GM12865 (cell line): ENCODE results near the gene CMC4.

ENCODE experiments used
- DNase-seq: peaks from one replicate; pipeline ENCODE4 v3.0.0; 2010; ENCODE audit warnings: low read depth
- H3K4me3 ChIP-seq: 2 replicates; pipeline ENCODE4 v1.5.1; 2011; ENCODE audit warnings: mild to moderate bottlenecking, low read depth, low read length, control low read depth
- TF ChIP-seq, protein P1 (sequence below): IDR thresholded peaks from 2 replicates; pipeline ENCODE4 v1.5.1; 2011; ENCODE audit warnings: low read length, control low read depth, low read depth, inconsistent platforms; ENCODE audit not compliant: insufficient read depth; ENCODE audit errors: missing control alignments

Gene CMC4, protein sequence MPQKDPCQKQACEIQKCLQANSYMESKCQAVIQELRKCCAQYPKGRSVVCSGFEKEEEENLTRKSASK

DNA sequence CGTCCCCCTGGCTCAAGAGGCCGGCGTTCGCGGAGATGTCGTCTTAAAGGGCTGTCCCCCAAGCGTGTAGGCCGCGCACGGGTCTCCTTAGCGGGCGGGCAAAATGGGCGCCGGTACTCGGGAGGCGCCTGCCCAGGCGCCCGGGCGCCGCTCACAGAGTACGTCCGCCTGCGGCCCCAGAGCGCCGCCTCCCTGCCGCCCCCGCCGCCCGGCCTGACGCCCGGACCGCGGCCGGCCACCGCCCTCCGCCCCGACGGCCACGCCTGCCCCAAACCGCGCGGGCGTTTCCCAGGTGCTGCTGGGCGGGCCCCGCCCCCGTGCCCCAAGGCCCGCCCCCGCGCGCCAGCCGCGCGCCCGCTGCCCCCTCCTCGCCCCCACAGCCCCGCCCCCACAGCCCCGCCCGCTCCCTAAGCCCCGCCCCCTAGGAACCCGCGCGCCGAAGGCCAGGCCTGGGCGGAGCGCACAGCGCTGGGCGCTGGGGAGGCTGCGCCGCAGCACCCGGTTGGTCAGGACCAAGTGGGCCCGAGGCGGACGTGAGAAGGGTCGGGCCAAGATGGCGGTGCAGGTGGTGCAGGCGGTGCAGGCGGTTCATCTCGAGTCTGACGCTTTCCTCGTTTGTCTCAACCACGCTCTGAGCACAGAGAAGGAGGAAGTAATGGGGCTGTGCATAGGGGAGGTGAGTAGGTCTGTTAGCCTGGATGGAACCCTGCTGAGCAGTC lies at the start of gene CMC4, which contains the start of the genes BRCC3 and MTCP1:
TSS of gene CMC4 (minus strand) at position 162 of the 719 bp plus-strand sequence. CDS start 7,113 bp downstream, outside the sequence.
TSS of gene BRCC3 (plus strand) at position 534 of the 719 bp plus-strand sequence. CDS start at position 554, 20 bp downstream.
TSS of gene MTCP1 (minus strand) at position 162 of the 719 bp plus-strand sequence. CDS start 5,126 bp downstream, outside the sequence.
- TF ChIP-seq, protein P1, sequence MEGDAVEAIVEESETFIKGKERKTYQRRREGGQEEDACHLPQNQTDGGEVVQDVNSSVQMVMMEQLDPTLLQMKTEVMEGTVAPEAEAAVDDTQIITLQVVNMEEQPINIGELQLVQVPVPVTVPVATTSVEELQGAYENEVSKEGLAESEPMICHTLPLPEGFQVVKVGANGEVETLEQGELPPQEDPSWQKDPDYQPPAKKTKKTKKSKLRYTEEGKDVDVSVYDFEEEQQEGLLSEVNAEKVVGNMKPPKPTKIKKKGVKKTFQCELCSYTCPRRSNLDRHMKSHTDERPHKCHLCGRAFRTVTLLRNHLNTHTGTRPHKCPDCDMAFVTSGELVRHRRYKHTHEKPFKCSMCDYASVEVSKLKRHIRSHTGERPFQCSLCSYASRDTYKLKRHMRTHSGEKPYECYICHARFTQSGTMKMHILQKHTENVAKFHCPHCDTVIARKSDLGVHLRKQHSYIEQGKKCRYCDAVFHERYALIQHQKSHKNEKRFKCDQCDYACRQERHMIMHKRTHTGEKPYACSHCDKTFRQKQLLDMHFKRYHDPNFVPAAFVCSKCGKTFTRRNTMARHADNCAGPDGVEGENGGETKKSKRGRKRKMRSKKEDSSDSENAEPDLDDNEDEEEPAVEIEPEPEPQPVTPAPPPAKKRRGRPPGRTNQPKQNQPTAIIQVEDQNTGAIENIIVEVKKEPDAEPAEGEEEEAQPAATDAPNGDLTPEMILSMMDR: no peak
- H3K4me3 ChIP-seq: peak within 1 kb of the TSS; percentile 86
- DNase-seq: peak; percentile 92

DNA sequence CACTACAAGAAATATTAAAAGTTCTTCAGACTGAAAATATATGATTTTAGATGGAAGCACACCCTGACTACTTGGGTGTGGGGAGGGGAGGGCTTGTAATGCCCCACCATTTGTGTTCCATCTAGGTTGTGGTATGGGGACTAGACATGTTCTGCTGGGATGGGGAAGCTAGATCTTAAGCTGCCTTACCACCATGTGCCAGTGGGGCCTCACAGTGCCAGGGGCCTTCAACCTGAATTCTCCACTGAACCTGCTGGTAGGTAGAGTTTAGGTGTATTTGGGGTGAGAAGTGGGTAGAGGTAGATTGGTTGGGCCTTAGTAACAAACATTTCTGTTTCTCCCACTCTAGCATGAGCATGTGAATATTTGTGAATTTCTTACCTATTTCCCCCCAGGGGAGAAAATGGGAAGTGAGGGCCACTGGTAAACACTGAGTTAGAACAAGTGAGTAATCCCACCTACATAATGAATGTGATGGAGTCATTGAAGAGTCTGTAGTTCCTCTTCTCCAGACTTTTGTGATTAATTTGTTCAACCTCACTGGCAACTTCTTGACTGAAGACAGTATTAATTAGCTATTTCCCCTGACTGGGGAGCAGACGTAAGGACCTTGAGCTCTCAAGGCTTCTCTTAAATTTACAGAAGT lies 44.4 kb upstream of the CMC4 start:
- TF ChIP-seq, protein P1: no peak
- H3K4me3 ChIP-seq: no peak overlapping the region
- no peak for DNase-seq

DNA sequence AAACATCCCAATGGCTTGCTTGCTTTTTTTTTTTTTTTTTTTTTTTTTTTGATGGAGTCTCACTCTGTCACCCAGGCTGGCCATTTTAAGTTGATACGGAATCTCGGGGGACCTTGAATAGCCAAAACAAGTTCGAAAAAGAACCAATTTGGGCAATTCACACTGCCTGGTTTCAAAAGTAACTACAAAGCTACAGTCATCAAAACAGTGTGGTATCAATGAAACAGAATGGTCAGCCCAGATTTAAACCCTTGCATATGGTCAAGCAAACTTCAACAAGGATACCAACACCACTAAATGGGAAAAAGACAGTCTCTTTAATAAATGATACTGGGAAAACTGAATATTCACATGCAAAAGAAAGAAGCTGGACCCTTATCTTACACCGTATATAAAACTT lies 42.2 kb upstream of the CMC4 start:
- H3K4me3 ChIP-seq: no peak overlapping the region
- DNase-seq: no peak
- TF ChIP-seq, protein P1: no peak

DNA sequence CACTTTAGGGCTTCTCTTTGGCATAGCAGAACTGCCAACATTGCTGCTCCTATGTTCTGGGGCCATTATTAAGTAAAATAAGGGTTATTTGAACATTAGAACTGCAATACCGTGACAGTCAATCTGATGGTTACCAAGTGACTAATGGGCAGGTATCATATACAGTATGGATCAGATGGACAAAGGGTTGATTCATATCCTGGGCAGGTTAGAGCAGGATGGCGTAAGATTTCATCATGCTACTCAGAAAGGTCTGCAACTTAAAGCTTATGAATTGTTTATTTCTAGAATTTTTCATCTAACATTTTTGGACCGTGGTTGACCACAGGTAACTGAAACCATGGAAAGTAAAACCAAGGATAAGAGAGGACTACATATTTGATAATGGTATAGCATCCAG lies 41.2 kb upstream of the CMC4 start:
- DNase-seq: no peak
- H3K4me3 ChIP-seq: no peak overlapping the region
- TF ChIP-seq, protein P1: no peak

DNA sequence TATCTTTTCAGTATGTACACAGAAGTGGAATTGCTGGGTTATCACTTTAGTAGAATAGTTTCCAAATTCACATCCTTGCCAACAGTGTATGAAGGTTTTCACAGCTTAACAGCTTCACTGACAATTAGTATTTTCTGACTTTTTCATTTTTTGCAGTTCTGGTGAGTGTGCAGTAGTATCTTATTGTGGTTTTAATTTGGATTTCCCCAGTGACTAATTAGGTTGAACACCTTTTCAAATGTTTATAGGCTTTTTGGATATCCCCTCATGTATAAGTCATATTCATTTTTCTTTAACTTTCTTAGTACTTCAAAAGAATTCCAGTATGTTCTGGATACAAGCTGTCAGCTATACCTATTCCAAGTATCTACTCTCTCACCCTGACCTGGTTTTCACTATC lies 37.5 kb upstream of the CMC4 start:
- TF ChIP-seq, protein P1: no peak
- H3K4me3 ChIP-seq: no peak overlapping the region
- DNase-seq: no peak

DNA sequence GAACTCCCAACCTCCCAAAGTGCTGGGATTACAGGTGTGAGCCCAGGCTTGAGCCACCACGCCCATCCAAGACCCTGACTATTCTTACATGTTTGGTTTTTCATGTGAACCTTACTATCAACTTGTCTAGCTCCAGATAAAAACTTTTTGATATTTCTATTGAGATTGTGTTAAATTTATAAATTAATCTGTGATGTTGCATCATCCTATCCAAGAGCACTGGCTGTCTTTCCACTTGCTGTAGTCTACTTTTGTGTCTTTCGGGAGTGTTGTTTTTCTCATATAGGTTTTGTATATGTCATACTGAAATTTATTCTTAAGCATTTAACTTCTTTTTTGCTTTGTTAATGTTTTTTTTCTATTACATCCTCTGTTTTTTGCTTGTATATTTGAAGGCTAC lies 35.0 kb upstream of the CMC4 start:
- DNase-seq: no peak
- no peak overlapping the region for H3K4me3 ChIP-seq
- TF ChIP-seq, protein P1: no peak
